Endometrial microvascular endothelial cells (primary cell): ENCODE results near the gene SH3PXD2A. TPM values are rescaled to one million over a fixed set of nuclear protein-coding genes. Genes with fewer than 3 reads are reported as not detected.

Experiments used
- in situ Hi-C: cut with HindIII; loops from 2 replicates; pipeline ENCODE4 v1.10.0; 2017; ENCODE audit warnings: low sequenced_read_pairs, low pct_unique_long_range_greater_than_20kb; ENCODE audit errors: inconsistent ontology term
- total RNA-seq: library from RNA; depleted of rRNA; stranded (reverse); fragments of >200 nt; gene quantifications from one replicate; pipeline ENCODE4 v1.2.3, GENCODE V29; 2015; ENCODE audit errors: inconsistent ontology term

The SH3PXD2A gene
- total RNA-seq, 1 donor from 2014 or later: 7.6 TPM

- in situ Hi-C loops: no loop called here
Observed at GRCh38 chr10:103556383-103557007, 298.9 kb downstream of the SH3PXD2A start.

- in situ Hi-C loops: no loop called here
Observed at GRCh38 chr10:103555712-103556111, 299.7 kb downstream of the SH3PXD2A start.

GRCh38 chr10:103555325-103555649 is 300.1 kb downstream of the SH3PXD2A start:
- in situ Hi-C loops: no loop called here

GRCh38 chr10:103554488-103555324 is 300.7 kb downstream of the SH3PXD2A start:
- in situ Hi-C loops: no loop called here

GRCh38 chr10:103553743-103554487 is 301.5 kb downstream of the SH3PXD2A start:
- in situ Hi-C loops: no loop called here

GRCh38 chr10:103552856-103553742 is 302.3 kb downstream of the SH3PXD2A start:
- in situ Hi-C loops: no loop called here

GRCh38 chr10:103551619-103552602 is 303.5 kb downstream of the SH3PXD2A start:
- in situ Hi-C loops: no loop called here

- in situ Hi-C loops: no loop called here
Observed at GRCh38 chr10:103550229-103550628, 305.1 kb downstream of the SH3PXD2A start.

- in situ Hi-C loops: no loop called here
Observed at GRCh38 chr10:103549349-103549685, 306.1 kb downstream of the SH3PXD2A start.

GRCh38 chr10:103548581-103549348 is 306.6 kb downstream of the SH3PXD2A start:
- in situ Hi-C loops: no loop called here

- in situ Hi-C loops: no loop called here
Observed at GRCh38 chr10:103548006-103548405, 307.4 kb downstream of the SH3PXD2A start.

GRCh38 chr10:103547391-103547946 is 307.9 kb downstream of the SH3PXD2A start:
- in situ Hi-C loops: no loop called here

GRCh38 chr10:103546401-103546800 is 309.0 kb downstream of the SH3PXD2A start:
- in situ Hi-C loops: no loop called here

GRCh38 chr10:103545771-103546281 is 309.6 kb downstream of the SH3PXD2A start:
- in situ Hi-C loops: no loop called here

GRCh38 chr10:103545366-103545765 is 310.0 kb downstream of the SH3PXD2A start:
- in situ Hi-C loops: no loop called here

GRCh38 chr10:103544657-103545310 is 310.6 kb downstream of the SH3PXD2A start:
- in situ Hi-C loops: no loop called here
